Embryonic facial prominence (tissue), 1 donor: ENCODE data around the gene FAM83G.

ENCODE experiments used
- DNase-seq: peaks from one replicate; pipeline ENCODE4 v3.0.0-alpha.2; 2016; ENCODE audit errors: extremely low spot score

The FAM83G gene

DNA sequence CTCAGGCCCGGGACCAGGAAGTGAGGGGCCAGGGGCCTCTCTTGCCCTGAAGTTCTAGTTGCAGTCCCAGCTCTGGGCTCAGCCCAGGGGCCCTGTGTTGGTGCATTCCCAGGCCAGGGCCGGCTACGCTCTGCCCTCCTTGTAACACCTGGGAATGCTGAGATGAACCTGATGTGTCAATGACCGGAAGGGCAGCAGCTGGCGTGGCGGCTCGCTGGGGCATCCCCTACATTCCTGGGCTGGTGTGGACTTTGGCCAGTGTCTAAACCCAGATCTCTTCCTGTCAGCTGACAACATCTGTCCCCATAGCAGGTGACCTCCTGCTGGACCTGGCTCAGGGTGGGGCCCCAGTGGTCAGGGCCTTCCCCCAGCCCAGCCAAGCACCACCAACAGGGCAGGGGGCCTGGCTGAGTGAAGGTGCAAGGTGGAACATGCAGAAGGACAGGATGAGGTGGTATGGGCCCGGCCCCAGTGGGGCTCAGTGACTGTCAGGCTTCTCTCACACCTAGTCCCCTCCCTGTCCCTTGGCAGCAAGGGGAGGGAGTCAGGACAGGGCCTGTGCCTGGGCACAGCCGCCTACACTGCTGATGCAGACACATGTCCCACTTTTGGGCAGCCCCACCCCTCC lies 15.9 kb downstream of the FAM83G start:
- no peak for DNase-seq

GRCh38 chr17:18987862-18988545 lies 16.6 kb downstream of the FAM83G start:
- DNase-seq: no peak

DNA sequence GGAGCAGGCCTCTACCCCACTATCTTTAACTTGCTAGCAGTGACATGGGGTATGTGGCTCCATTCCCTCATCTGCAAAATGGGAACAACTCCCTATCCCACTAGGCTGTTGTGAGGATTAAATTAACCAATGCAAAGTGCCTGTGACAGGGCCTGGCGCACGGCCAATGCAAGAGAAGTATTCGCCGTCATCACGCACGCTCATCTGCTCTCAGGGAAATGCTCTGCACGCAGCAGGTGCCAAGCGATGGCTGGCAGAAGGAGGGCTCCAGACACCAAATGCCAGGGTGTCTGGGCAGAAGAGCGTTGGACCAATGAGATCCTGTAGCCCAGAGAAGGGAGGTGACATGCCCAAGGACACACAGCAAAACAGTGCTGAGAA lies 17.3 kb downstream of the FAM83G start:
- DNase-seq: no peak

DNA sequence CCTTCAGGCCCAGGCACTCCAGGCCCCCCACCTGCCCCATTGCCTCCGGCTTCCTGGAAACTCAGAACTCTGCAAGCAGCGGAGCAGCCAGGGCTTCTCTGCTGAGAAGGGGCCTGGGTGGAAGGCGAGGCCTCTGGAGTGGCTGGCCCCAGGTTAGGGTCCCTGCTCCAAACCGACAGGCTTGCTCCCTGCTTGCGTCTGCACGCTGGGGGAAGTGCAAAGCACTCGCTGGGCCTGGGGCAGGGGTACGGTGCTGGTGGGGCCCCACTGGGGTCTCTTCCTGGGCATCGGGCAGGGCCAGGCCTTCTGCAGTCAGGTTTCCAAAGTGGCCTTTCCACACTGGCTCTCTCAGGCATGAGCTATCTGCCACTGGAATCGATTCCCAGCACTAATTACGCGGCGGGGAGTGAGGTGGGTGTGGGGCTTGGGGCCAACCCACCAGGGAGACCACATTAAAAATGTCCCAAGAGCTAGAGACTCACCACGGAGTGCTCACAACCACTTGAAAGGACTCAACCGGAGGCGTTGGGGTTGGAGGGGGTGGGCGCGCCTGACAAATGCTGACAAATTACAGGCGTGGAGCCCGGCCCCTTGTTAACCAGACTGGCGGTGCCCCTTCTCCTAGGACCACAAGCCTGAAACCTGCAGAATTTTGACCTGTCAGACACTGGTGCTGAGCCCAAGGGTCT lies 17.9 kb downstream of the FAM83G start:
- DNase-seq: no peak

- DNase-seq: no peak
These were observed 19.1 kb downstream of the FAM83G start for GRCh38 chr17:18985475-18985874.

- DNase-seq: no peak
These were observed 20.1 kb downstream of the FAM83G start for GRCh38 chr17:18984273-18985114.

DNA sequence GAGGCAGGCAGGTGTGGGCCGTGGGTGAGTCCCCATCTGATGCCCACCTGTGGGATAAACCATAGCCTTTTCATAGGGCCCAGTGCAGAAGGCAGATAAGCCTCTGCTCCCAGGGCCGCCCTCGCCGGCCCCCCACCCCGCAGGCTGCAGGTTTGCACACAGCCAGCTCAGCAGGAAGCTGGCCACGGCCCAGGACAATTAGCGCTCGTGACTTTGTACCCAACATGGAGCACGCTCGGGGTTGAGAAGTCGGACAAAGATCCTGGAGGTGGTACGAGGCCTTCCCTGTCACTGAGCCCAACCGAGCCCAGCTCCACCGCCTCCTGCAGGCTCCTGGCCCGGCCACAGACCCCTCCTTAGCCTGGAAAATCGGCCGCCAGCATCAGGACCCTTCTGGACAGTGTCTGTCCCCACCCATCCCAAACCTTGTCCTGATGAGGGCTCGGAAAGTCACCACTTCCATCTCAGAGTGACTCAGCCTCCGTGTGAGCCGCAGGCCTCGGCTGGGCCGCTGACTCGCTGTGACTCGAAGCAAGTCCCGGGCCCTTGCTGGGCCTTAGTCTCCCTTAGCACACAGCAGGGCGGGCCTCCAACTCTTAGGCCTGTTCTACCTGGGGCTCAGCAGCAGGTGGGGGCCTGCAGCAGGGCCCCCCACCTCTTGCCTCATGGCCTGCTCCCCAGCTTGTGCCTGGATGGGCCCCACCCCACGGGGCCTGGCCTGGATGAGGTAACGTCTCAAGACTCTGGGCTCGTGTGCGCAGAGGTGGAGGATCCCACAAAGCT lies 22.7 kb downstream of the FAM83G start:
- DNase-seq: no peak

DNA sequence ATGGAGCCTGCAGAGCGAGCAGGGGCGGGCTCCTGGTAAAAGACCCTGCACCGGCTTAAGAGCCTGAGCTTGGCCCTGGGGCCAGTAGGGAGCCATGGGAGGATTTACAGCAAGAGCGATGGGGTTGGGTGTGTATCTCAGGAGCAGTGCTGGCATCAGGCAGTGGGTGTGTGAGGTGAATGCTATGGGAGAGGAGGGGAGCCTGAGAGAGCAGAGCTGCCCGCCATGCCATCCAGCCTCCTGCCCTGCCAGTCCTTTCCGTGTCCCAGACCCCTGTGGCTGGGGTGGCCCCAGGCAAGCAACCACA lies 23.3 kb downstream of the FAM83G start:
- no peak for DNase-seq

DNA sequence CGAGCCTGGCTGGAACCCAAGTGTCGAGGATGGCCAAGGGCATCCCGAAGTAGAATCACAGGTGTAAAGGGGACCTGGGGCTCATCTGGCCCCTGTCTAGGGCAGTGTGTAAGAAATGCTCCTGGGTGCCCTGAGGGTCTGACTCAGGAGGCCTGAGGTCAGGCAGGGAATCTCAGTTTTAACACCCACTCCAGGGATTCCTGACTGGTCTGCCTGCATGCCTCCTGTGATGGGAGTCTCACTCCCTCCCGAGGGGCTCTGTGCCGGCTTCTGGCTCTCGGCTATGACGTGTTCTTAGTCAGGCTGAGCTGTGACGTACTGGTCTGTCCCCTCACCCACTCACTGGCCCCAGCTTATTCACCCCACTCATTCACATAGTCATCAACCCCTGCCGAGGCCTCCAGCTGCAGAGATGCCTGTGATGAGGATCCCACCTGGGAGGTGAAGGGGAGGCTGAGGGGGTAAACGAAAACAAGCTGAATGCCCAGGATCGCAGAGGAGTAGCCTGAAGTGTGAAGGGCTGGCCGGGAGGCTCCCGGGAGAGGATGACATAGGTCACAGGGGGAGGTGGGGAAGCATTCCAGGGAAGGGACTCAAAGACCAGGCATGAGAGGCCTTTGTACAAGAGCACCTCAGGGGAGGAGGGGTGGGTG lies 23.8 kb downstream of the FAM83G start:
- no peak for DNase-seq

GRCh38 chr17:18978655-18979054 lies 25.9 kb downstream of the FAM83G start:
- no peak for DNase-seq

DNA sequence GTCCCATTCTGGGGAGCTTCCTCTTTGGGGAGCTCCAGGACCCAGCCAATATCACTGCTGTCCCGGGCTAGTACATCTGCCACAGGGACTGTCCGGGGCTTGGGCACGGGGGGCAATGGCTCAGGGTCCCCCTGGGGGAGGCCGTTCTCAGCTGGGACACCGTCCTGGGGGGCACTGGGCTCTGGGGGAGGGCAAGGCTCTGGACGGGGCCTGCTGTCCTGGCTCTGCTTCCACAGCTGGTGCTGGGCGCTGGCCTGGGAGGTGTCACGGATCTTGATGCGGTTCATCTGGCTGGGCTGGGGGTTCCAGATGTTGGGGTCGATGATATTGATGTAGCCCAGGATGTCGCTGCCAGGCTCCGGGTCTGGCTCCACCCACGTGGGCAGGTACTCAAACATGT lies 26.5 kb downstream of the FAM83G start:
- no peak for DNase-seq

- no peak for DNase-seq
These were observed 26.9 kb downstream of the FAM83G start for GRCh38 chr17:18977646-18978045.

DNA sequence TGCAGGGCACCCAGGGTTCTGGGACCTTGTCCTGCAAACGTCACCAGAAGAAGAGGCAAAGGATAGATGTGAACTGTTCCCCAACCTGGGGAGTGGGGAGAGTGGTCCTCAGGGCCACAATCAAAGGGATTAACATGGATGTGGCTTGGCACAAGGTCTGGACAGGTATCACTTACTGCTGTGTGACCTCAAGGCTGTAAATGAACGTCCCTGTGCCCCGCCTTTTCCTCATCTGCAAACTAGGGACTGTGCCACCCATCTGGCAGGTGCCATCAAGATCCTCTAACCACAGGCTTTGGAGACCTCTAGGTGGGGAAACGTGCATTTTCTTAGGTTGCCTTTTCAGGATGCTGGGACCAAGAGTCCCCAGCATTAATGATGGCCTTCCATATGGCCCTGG lies 27.5 kb downstream of the FAM83G start:
- no peak for DNase-seq

DNA sequence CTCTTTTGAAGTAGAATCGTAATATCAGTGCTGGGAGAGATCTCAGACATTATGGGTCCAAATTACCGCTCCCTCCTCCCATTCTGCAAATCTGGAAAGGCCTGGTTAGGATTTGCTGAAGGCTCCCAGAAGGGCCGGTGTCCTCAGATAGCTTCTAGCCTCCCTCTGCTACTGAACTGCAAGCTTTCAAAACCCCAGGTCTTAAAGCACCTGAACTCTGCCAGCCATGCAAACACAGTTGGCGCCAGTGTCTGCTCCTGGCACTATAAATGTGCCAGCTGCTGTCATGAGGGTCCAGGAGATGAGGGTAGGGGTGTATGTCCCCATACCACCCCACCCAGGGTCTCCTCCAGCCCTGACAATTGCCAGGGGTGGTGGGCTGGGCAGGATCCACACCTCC lies 28.4 kb downstream of the FAM83G start:
- no peak for DNase-seq

DNA sequence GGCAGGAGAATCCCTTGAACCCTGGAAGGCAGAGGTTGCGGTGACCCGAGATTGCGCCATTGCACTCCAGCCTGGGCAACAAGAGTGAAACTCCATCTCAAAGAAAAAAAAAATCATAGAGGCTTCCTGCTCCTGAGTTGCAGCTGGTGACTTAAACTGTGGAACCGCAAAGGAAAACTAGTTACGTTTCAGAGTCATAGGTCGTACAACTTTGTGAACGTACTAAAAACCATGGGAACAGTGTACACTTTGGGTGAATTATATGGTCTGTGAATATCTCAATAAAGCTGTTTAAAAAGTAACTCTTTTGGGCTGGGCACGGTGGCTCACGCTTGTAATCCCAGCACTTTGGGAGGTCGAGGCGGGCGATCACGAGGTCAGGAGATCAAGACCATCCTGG lies 29.0 kb downstream of the FAM83G start:
- no peak for DNase-seq

DNA sequence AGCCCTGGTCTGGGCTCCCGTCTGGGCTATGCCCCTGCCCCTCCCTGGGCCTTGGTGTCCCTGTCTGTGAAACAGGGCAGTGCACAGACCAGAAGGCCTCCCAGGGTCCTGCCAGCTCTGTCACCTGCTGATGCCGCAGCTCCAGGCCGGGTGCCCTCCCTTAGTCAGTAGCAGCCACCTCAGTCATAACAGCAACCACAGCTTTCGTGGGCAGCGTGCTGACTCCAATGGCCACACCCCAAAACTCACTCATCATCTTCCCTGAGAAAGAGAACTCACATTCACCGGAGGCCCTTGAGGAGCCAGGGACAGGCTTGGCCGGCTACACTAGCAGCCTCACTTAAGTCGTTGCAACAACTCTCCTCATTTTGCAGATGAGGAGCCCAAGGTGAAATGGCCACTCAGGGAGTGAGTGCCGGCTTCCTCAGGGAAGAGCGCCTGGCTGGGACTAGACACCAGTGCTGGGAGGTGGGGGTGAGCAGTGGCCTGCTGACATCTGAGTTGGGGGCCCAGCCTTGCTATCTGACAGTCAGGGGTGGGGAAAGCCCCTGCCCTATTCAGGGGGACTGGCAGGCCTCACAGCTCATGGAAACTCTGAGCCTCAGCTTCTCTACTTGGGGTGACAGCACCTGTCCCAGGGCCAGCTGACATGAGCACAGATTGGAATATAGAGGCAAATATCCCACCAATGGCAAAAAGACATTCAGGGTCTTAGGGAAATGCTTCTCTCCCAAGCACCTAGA lies 30.0 kb downstream of the FAM83G start:
- no peak for DNase-seq

- no peak for DNase-seq
These were observed 32.8 kb downstream of the FAM83G start for GRCh38 chr17:18971801-18972200.

GRCh38 chr17:18970582-18971480 lies 33.7 kb downstream of the FAM83G start:
- DNase-seq: no peak
